Heart right ventricle (tissue), 16 donors: Measurements from ENCODE around the gene UBAP1. TPM values are rescaled to one million over a fixed set of nuclear protein-coding genes. Genes with fewer than 3 reads are reported as not detected.

ENCODE experiments used
- ATAC-seq, 8 donors: fragments of 200-7000 bp; cut with Tn5 transposase; one replicate each; pipeline ENCODE4 v1.9.1; 2020; ENCODE audit warnings: mild to moderate bottlenecking in 8 of 8, moderate library complexity in 8 of 8, moderate number of reproducible peaks in 1 of 8
- DNase-seq, 2 donors: peaks; one replicate each; pipeline ENCODE4 v3.0.0-alpha.2; 2020
- H3K27ac ChIP-seq, 10 donors: fragments of 200-600 bp; sonication (generic) in 2 of 10; one replicate each; pipeline versions ENCODE4 v1.5.0 to v1.8.0; 2020 to 2022; ENCODE audit warnings: mild to moderate bottlenecking in 3 of 10
- H3K27me3 ChIP-seq, 7 donors: fragments of 200-600 bp; one replicate each; pipeline ENCODE4 v1.8.0; 2021 to 2022; ENCODE audit warnings: mild to moderate bottlenecking in 2 of 7
- H3K36me3 ChIP-seq, 9 donors: fragments of 200-600 bp; sonication (generic) in 1 of 9; one replicate each; pipeline versions ENCODE4 v1.5.0 to v1.8.0; 2020 to 2022; ENCODE audit warnings: mild to moderate bottlenecking in 2 of 9
- H3K4me1 ChIP-seq, 9 donors: fragments of 200-600 bp; sonication (generic) in 1 of 9; one replicate each; pipeline versions ENCODE4 v1.5.0 to v1.8.0; 2020 to 2022; ENCODE audit warnings: mild to moderate bottlenecking in 4 of 9
- H3K4me3 ChIP-seq, 10 donors: fragments of 200-600 bp; sonication (generic) in 2 of 10; one replicate each; pipeline versions ENCODE4 v1.5.0 to v1.8.0; 2020 to 2022; ENCODE audit warnings: mild to moderate bottlenecking in 7 of 10, moderate library complexity in 2 of 10
- H3K9me3 ChIP-seq, 11 donors: fragments of 200-600 bp in 10 of 11; sonication (generic) in 2 of 11; one replicate each; pipeline versions ENCODE4 v1.5.0 to v1.8.0; 2013 to 2022; ENCODE audit warnings: mild to moderate bottlenecking in 2 of 11, control low read depth in 1 of 11, moderate library complexity in 1 of 11
- CTCF ChIP-seq, 9 donors: fragments of 200-600 bp; sonication (generic) in 2 of 9; IDR thresholded peaks; one replicate each; pipeline versions ENCODE4 v1.5.0 to v1.8.0; 2021 to 2022; ENCODE audit warnings: antibody characterized with exemption in 9 of 9, mild to moderate bottlenecking in 5 of 9, moderate library complexity in 1 of 9
- WGBS, 2 donors: extraction: QIAGEN DNeasy Blood & Tissue Kit; methylation state at CpG; one replicate each; pipeline ENCODE4 v1.1.7; 2013; ENCODE audit warnings: inconsistent platforms in 1 of 2; 5-methylcytosine and 5-hydroxymethylcytosine counted together
- intact Hi-C, 10 donors: fragments of 100-400 bp; cut with DNase I; formaldehyde crosslinking; loops; one replicate each; pipeline versions ENCODE4 v1.11.1 to v1.14.2; 2022
- polyA plus RNA-seq, 2 donors: library from polyadenylated mRNA; stranded (reverse); fragments of 200-250 nt; gene quantifications; one replicate each; pipeline ENCODE4 v1.2.3, GENCODE V29; 2013
- total RNA-seq, 10 donors: library from RNA; stranded (reverse); fragmentation: NEBNext Ultra II Directional in 3 of 10; extraction: Animal tissue kit (Norgen Biotek cat#: 25700) in 3 of 10; gene quantifications; one replicate each; pipeline versions ENCODE4 v1.2.1 to v1.2.4, GENCODE V29; 2021 to 2023
- donor health status: Arrhythmogenic right ventricular cardiomyopathy.
- donor health status: ischemic (EF 13 %, LVEDD 7.1; RV severe dilation, severe dysfunction).
- donor health status: healthy with polysubstance abuse.
- donor health status: DM: no; HTN: yes; CAD: no.
- donor health status: DM: no; HTN: no; CAD: no.
- donor health status: ischemic (EF 25% LVEDD 6.9; RV normal size, moderate dysfunction).
- donor health status: ischemic (EF 25% LVEDD 5.7; RV mildly dilated, moderate dysfunction).
- donor health status: healthy.
- donor health status: DM: yes; HTN: yes; CAD: no.
- donor health status: Ischemic cardiomyopathy.
- donor health status: ischemic (EF 35%, LVEDD 5.7; RV mildly dilated, moderate dysfunction).
- donor health status: nonischemic (EF 11% LVEDD 7.7; RV severe dilation, severe dysfunction).
- donor health status: DM: yes; HTN: yes; CAD: no.
- donor health status: PGD.
- donor health status: ischemic (EF 29% LVEDD 5.4; RV normal size, mild dysfunction).
- donor health status: nonischemic (EF 23%, LVEDD 6.1; RV moderate dilation, normal function).

Gene UBAP1
- total and polyA plus RNA-seq, 12 donors: 18.4 to 54.2 (median 42.9) TPM

GRCh38 chr9:34151398-34151797, 27.4 kb upstream of the UBAP1 start:
- 73 to 75% methylated on average over 4 of the region's 4 CpGs for WGBS, 2 donors
- no peak for DNase-seq
- TF ChIP-seq CTCF (IDR thresholded peaks at IDR 0.05): no peak

GRCh38 chr9:34154057-34154456, 24.8 kb upstream of the UBAP1 start:
- intact Hi-C loops: no loop called here
- H3K27ac ChIP-seq: no peak overlapping the region
- DNase-seq (no peak), ATAC-seq (no peak)
- no peaks in the 10 kb centered on the region for H3K9me3 ChIP-seq
- H3K4me1 ChIP-seq: no peaks in the 10 kb centered on the region
- H3K27me3 ChIP-seq: no peaks in the 10 kb centered on the region
- H3K36me3 ChIP-seq: no peaks in the 10 kb centered on the region
- TF ChIP-seq CTCF (IDR thresholded peaks at IDR 0.05): no peak
- 84 to 89% methylated on average over 1 of the region's 1 CpG for WGBS, 2 donors
- H3K4me3 ChIP-seq: no peak overlapping the region

More at GRCh38 chr9:34151398-34151797, 27.4 kb upstream of the UBAP1 start:
- H3K4me3 ChIP-seq: no peak overlapping the region
- intact Hi-C loops: no loop called here
- H3K36me3 ChIP-seq: no peaks in the 10 kb centered on the region
- no peaks in the 10 kb centered on the region for H3K27me3 ChIP-seq
- H3K27ac ChIP-seq: no peak overlapping the region
- no peak for ATAC-seq
- H3K9me3 ChIP-seq: no peaks in the 10 kb centered on the region
- H3K4me1 ChIP-seq: no peaks in the 10 kb centered on the region

- ATAC-seq (no peak), DNase-seq (no peak)
- Histone ChIP-seq H3K4me1 (no peaks in the 10 kb centered on the region), H3K27ac (no peak overlapping the region), H3K4me3 (no peak overlapping the region), H3K27me3 (no peaks in the 10 kb centered on the region), H3K9me3 (no peaks in the 10 kb centered on the region), H3K36me3 (no peaks in the 10 kb centered on the region)
- no peak for TF ChIP-seq CTCF (IDR thresholded peaks at IDR 0.05)
- intact Hi-C loops: no loop called here
Measured at GRCh38 chr9:34157318-34157717, 21.5 kb upstream of the UBAP1 start.

- no peak overlapping the region for H3K27ac ChIP-seq
- H3K27me3 ChIP-seq: no peaks in the 10 kb centered on the region
- no peaks in the 10 kb centered on the region for H3K9me3 ChIP-seq
- no peak for TF ChIP-seq CTCF (IDR thresholded peaks at IDR 0.05)
- intact Hi-C loops: no loop called here
- DNase-seq (no peak), ATAC-seq (no peak)
- H3K4me1 ChIP-seq: no peaks in the 10 kb centered on the region
- H3K4me3 ChIP-seq: no peak overlapping the region
- WGBS, 2 donors: 94% methylated on average over 2 of the region's 2 CpGs
- H3K36me3 ChIP-seq: no peaks in the 10 kb centered on the region
Measured at GRCh38 chr9:34157898-34158297, 20.9 kb upstream of the UBAP1 start.
